Measurements from ENCODE around the gene MACC1. TPM values are rescaled to one million over a fixed set of nuclear protein-coding genes. Genes with fewer than 3 reads are reported as not detected.

Gene MACC1
- total RNA-seq, 4 donors from 2014 or later = 15.4 to 18.5 (median 15.8) TPM

DNA sequence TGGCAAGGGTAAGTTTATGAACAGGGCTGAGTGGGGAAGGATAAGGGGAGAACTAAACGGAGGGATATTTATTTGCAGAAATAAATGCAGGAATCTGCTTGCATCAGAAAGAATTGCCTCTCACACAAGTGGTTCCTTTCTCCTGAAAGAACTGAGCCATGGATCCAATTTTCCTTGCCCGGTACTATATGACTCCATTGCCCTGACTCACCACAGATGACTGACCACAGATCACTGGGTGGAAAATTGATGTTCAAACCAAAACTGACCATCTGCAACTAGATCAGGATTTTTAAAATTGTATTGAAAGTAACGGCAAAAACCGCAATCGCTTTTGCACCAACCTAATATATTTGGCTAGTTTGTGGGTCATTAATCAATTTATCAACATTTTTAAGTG, 6.2 kb upstream of the MACC1 start:
- TF ChIP-seq POLR2A (IDR thresholded peaks at IDR 0.05) = no peak
- TF ChIP-seq, protein P1, sequence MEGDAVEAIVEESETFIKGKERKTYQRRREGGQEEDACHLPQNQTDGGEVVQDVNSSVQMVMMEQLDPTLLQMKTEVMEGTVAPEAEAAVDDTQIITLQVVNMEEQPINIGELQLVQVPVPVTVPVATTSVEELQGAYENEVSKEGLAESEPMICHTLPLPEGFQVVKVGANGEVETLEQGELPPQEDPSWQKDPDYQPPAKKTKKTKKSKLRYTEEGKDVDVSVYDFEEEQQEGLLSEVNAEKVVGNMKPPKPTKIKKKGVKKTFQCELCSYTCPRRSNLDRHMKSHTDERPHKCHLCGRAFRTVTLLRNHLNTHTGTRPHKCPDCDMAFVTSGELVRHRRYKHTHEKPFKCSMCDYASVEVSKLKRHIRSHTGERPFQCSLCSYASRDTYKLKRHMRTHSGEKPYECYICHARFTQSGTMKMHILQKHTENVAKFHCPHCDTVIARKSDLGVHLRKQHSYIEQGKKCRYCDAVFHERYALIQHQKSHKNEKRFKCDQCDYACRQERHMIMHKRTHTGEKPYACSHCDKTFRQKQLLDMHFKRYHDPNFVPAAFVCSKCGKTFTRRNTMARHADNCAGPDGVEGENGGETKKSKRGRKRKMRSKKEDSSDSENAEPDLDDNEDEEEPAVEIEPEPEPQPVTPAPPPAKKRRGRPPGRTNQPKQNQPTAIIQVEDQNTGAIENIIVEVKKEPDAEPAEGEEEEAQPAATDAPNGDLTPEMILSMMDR (IDR thresholded peaks at IDR 0.05) = no peak
- DNase-seq (ENCODE audit: low spot score in 2 of 2) = no peak
- H3K4me3 ChIP-seq (ENCODE audit: low read depth, poor library complexity, severe bottlenecking) = no peak overlapping the region
- intact Hi-C loops (cut with DNase I; ENCODE audit: low total_unique reads) = no loop called here
- WGBS, 2 donors = 89 to 92% methylated on average over 5 of the region's 5 CpGs

DNA sequence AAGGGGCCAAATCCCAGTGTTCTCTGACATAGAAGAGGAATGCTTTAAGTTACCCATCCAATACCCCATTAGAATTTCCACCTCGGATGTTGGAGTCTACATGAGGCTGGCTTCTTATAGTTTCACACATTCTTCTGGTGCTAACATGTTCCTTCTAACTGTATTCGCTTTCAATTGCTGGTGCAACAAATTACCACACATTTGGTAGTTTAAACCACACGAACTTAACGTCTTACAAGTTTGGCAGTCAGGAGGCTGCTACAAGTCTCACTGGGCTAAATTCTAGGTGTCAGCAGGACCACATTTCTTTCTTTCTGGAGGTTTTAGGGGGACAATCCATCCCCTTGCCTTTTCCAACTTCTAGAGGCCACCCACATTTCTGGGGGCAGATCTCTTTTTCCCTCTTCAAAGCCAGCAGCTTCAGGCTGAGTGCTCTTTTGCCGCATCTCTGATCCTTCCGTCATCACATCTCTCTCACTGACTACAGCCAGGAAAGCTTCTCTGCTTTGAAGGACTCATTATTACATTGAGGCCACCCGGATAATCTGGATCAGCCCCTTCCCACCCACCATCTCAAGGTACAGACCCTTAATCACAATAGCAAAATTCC, 5.1 kb upstream of the MACC1 start:
- no peak overlapping the region for H3K4me3 ChIP-seq (ENCODE audit: low read depth, poor library complexity, severe bottlenecking)
- TF ChIP-seq, protein P1 (IDR thresholded peaks at IDR 0.05) = no peak
- no peak for TF ChIP-seq POLR2A (IDR thresholded peaks at IDR 0.05)
- WGBS, 2 donors = 78 to 82% methylated on average over 7 of the region's 7 CpGs
- intact Hi-C loops (cut with DNase I; ENCODE audit: low total_unique reads) = no loop called here
- DNase-seq (ENCODE audit: low spot score in 2 of 2) = no peak

- 37 to 46% methylated on average over 4 of the region's 4 CpGs for WGBS, 2 donors
- peak in 1 of 2 donors; percentile 43 for DNase-seq (ENCODE audit: low spot score in 2 of 2)
- intact Hi-C loops (cut with DNase I; ENCODE audit: low total_unique reads) = no loop called here
- H3K4me3 ChIP-seq (ENCODE audit: low read depth, poor library complexity, severe bottlenecking) = no peak overlapping the region
- TF ChIP-seq POLR2A (IDR thresholded peaks at IDR 0.05) = no peak
- TF ChIP-seq, protein P1 (IDR thresholded peaks at IDR 0.05) = no peak
Measured at GRCh38 chr7:20220921-20221547, 3.9 kb upstream of the MACC1 start.

DNA sequence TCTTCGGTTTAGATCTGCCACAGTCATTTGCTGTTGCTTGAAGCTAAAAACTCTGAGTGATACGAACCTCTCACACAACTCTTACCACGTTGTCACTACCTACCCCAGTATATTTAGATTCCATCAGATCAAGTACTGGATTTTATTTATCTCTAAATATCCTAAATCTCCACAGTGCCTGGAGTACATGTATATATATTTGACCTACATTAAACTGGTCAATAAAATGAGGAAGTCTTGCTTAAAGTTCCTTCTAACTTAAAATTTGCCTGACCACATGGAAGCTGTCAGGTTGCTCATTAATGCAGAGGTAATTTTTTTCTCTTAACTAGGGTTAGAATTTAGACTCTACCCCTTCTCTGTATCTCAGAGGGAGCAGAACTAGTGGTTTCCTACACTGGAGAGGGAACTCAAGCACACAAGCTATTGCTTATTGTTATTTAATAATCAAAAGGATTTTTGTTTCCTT, 3.1 kb upstream of the MACC1 start:
- TF ChIP-seq, protein P1 (IDR thresholded peaks at IDR 0.05) = no peak
- TF ChIP-seq POLR2A (IDR thresholded peaks at IDR 0.05) = no peak
- intact Hi-C loops (cut with DNase I; ENCODE audit: low total_unique reads) = no loop called here
- DNase-seq (ENCODE audit: low spot score in 2 of 2) = no peak
- 68 to 74% methylated on average over 3 of the region's 3 CpGs for WGBS, 2 donors
- H3K4me3 ChIP-seq (ENCODE audit: low read depth, poor library complexity, severe bottlenecking) = no peak overlapping the region

DNA sequence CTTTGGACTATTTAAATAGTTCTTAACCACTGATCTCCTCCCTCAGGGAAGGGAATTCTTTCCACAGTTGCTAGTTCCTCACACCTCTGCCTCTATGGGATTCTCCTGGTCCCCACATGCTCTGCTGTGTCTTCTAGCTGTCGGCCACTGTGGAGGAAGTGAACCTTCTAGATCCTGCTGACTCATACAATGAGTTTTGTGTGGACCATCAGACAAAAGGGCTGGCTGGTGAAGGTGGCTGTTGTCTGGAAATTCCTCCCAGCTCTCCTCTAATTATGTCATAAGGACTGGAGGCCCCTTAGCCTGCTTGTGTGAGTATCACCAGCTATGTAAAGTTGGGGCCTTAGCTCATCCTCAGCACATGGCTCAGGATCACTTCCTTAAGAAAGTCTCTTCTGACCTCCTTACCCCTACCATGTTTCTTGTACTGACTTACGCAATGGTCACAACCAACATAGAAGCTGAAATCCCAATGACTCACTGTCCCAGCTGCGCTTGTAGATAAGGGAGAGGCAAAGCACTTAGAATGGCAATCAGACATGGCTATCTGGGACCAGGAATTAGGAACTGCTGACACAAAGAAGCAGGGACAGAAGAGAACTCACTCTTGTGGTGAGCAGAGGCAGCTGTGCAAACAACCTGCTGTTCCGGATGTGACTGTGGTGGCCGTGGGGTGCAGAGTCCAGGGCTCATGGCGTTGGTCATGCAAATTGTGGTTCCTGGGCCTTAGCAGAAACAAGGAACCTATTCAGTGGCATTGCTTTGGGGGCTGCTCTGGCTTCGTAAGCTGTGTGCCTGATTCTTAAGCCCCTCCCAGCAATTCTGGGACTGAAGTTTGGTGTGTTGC, 2.5 kb upstream of the MACC1 start:
- TF ChIP-seq, protein P1 (IDR thresholded peaks at IDR 0.05) = no peak
- TF ChIP-seq POLR2A (IDR thresholded peaks at IDR 0.05) = no peak
- WGBS, 2 donors = 74 to 79% methylated on average over 7 of the region's 7 CpGs
- intact Hi-C loops (cut with DNase I; ENCODE audit: low total_unique reads) = no loop called here
- no peak overlapping the region for H3K4me3 ChIP-seq (ENCODE audit: low read depth, poor library complexity, severe bottlenecking)
- peak; percentile 66 to 86 for DNase-seq (ENCODE audit: low spot score in 2 of 2)
